ENCODE data around the gene USP32.

Gene USP32

GRCh38 chr17:60168654-60169053 is 223.3 kb downstream of the USP32 start:
- no peak for DNase-seq

GRCh38 chr17:60167065-60167741 is 224.7 kb downstream of the USP32 start:
- DNase-seq, result no peak

GRCh38 chr17:60165971-60166370 is 226.0 kb downstream of the USP32 start:
- DNase-seq, result no peak

- no peak for DNase-seq
Measured at GRCh38 chr17:60165223-60165622, 226.7 kb downstream of the USP32 start.

GRCh38 chr17:60164697-60165096 is 227.2 kb downstream of the USP32 start:
- no peak for DNase-seq

- no peak for DNase-seq
Measured at GRCh38 chr17:60164164-60164563, 227.8 kb downstream of the USP32 start.

GRCh38 chr17:60163108-60163784 is 228.7 kb downstream of the USP32 start:
- no peak for DNase-seq

- no peak for DNase-seq
Measured at GRCh38 chr17:60161598-60162330, 230.2 kb downstream of the USP32 start.

- DNase-seq, result no peak
Measured at GRCh38 chr17:60160829-60161501, 231.0 kb downstream of the USP32 start.

- no peak for DNase-seq
Measured at GRCh38 chr17:60159479-60159866, 232.5 kb downstream of the USP32 start.

GRCh38 chr17:60158751-60159478 is 233.0 kb downstream of the USP32 start:
- DNase-seq, result no peak

GRCh38 chr17:60157487-60158040 is 234.4 kb downstream of the USP32 start:
- DNase-seq, result no peak

- no peak for DNase-seq
Measured at GRCh38 chr17:60156746-60157145, 235.2 kb downstream of the USP32 start.

GRCh38 chr17:60155815-60156214 is 236.1 kb downstream of the USP32 start:
- DNase-seq, result no peak

GRCh38 chr17:60155427-60155814 is 236.5 kb downstream of the USP32 start:
- no peak for DNase-seq

GRCh38 chr17:60154616-60155426 is 237.1 kb downstream of the USP32 start:
- no peak for DNase-seq

GRCh38 chr17:60153606-60154390 is 238.1 kb downstream of the USP32 start:
- no peak for DNase-seq

- DNase-seq, result no peak
Measured at GRCh38 chr17:60151355-60151754, 240.6 kb downstream of the USP32 start.

- DNase-seq, result no peak
Measured at GRCh38 chr17:60149691-60150582, 242.0 kb downstream of the USP32 start, which contains the start of gene CA4. Gene CA4 (plus strand): TSS chr17:60149973. CDS start chr17:60150035, 62 bp downstream.

All from SIG-M5 (cell line).